ENCODE data around the gene NTN1. TPM values are rescaled to one million over a fixed set of nuclear protein-coding genes. Genes with fewer than 3 reads are reported as not detected.

NTN1 gene
- total RNA-seq, 4 donors from 2014 or later: 3.3 to 19.2 (median 10.4) TPM

- no peak overlapping the region for H3K27ac ChIP-seq
- no peaks in the 10 kb centered on the region for H3K9me3 ChIP-seq
- TF ChIP-seq POLR2A (IDR thresholded peaks at IDR 0.05) (no peak), CTCF (IDR thresholded peaks at IDR 0.05) (no peak)
- H3K4me1 ChIP-seq: no peaks in the 10 kb centered on the region
- H3K4me3 ChIP-seq: no peak overlapping the region
- no peak for DNase-seq
- intact Hi-C loops (cut with DNase I; ENCODE audit: low total_unique reads): no loop called here
- no peaks in the 10 kb centered on the region for H3K36me3 ChIP-seq
- H3K27me3 ChIP-seq: no peaks in the 10 kb centered on the region
Measured at GRCh38 chr17:9056566-9056965, 35.3 kb downstream of the NTN1 start.

- no peaks in the 10 kb centered on the region for H3K36me3 ChIP-seq
- intact Hi-C loops (cut with DNase I; ENCODE audit: low total_unique reads): no loop called here
- DNase-seq: no peak
- no peaks in the 10 kb centered on the region for H3K4me1 ChIP-seq
- H3K9me3 ChIP-seq: no peaks in the 10 kb centered on the region
- H3K27me3 ChIP-seq: no peaks in the 10 kb centered on the region
- no peak overlapping the region for H3K27ac ChIP-seq
- TF ChIP-seq POLR2A (IDR thresholded peaks at IDR 0.05) (no peak), CTCF (IDR thresholded peaks at IDR 0.05) (no peak)
- H3K4me3 ChIP-seq: no peak overlapping the region
Measured at GRCh38 chr17:9057310-9057709, 36.0 kb downstream of the NTN1 start.

- no peak for TF ChIP-seq CTCF (IDR thresholded peaks at IDR 0.05)
- TF ChIP-seq POLR2A (IDR thresholded peaks at IDR 0.05): no peak
- no peak for DNase-seq
- H3K4me1 ChIP-seq: no peaks in the 10 kb centered on the region
- no peak overlapping the region for H3K27ac ChIP-seq
- intact Hi-C loops (cut with DNase I; ENCODE audit: low total_unique reads): no loop called here
- H3K9me3 ChIP-seq: no peaks in the 10 kb centered on the region
- H3K4me3 ChIP-seq: no peak overlapping the region
- H3K27me3 ChIP-seq: no peaks in the 10 kb centered on the region
- H3K36me3 ChIP-seq: no peaks in the 10 kb centered on the region
Measured at GRCh38 chr17:9062399-9062902, 41.1 kb downstream of the NTN1 start.

- Histone ChIP-seq H3K4me3 (no peak overlapping the region), H3K4me1 (no peaks in the 10 kb centered on the region), H3K36me3 (no peaks in the 10 kb centered on the region), H3K27ac (no peak overlapping the region), H3K27me3 (no peaks in the 10 kb centered on the region), H3K9me3 (no peaks in the 10 kb centered on the region)
- TF ChIP-seq CTCF (IDR thresholded peaks at IDR 0.05): no peak
- no peak for TF ChIP-seq POLR2A (IDR thresholded peaks at IDR 0.05)
- no peak for DNase-seq
- intact Hi-C loops (cut with DNase I; ENCODE audit: low total_unique reads): no loop called here
Measured at GRCh38 chr17:9064311-9064834, 43.1 kb downstream of the NTN1 start.

GRCh38 chr17:9071016-9071415, 49.7 kb downstream of the NTN1 start:
- Histone ChIP-seq H3K4me1 (no peaks in the 10 kb centered on the region), H3K36me3 (no peaks in the 10 kb centered on the region), H3K4me3 (no peak overlapping the region), H3K27ac (no peak overlapping the region), H3K9me3 (no peaks in the 10 kb centered on the region), H3K27me3 (no peaks in the 10 kb centered on the region)
- no peak for DNase-seq
- intact Hi-C loops (cut with DNase I; ENCODE audit: low total_unique reads): no loop called here
- TF ChIP-seq CTCF (IDR thresholded peaks at IDR 0.05): no peak
- no peak for TF ChIP-seq POLR2A (IDR thresholded peaks at IDR 0.05)

Data from uterus (tissue), 4 donors.